ENCODE measurements around the gene SLC47A1.
"Not testable (repeated sequence)": the region's sequence is repeated elsewhere in the genome, so short reads cannot be mapped to it uniquely, and the experiment has no call there.

Gene SLC47A1

GRCh38 chr17:19555746-19556145 lies 22.1 kb downstream of the SLC47A1 start:
- no peak for DNase-seq

- DNase-seq: no peak
Measured at GRCh38 chr17:19558946-19559345, 25.3 kb downstream of the SLC47A1 start.

GRCh38 chr17:19561697-19562318 lies 28.2 kb downstream of the SLC47A1 start:
- no peak for DNase-seq

GRCh38 chr17:19565817-19566575 lies 32.3 kb downstream of the SLC47A1 start:
- DNase-seq: no peak

DNA sequence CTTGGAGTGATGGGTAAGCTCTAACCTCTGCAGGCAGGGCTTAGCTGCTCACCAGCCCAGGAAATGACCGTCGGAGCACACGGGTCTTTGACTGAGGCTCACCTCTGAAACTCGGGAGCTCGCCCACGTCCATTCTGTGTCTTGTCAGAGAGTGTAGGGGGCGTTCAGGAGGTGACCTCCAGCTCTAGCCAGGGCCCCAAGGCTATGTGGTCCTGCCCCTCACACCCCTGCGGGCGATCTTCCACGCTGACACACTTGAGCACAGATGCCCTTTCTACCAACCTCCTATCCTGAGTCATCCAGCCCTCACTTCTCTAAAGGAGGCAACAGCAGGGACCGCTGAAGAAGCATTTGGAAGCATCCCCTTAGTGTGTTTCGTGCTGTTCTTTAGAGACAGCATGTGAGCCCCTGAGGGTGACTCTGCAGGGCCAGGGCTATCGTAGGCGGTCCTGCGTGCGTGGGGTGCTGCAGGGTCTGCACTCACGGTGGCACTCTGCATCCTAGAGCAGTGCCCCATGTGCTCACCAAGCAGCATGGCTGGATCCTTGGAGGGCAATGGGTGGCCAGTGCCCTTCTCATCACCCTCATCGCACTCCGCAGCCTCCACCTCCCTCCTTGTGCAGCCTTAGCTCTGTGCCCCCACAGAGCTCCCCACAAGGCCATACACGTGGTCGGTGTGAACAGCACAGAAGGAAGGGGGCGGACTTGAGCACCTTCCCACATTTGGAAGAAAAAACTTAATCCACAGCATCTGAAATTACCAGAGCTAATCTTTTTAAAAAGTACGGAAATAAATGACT lies 33.8 kb downstream of the SLC47A1 start:
- no peak for DNase-seq

DNA sequence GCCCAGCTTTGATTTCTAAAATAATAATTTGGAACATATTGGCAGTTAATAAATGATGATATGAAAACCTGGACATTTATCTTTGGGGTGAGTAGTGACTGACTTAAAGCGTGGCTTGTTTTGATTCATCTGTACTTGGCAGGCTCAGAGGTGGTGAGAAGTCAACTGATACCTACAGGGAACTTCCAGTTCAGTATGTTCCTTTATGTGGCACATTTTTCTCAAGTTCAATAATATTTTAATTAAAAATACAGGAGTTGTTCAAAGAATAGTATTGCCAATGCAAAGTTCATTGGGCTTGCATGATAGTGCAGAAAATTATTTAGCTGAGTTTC lies 34.3 kb downstream of the SLC47A1 start:
- DNase-seq: no peak

DNA sequence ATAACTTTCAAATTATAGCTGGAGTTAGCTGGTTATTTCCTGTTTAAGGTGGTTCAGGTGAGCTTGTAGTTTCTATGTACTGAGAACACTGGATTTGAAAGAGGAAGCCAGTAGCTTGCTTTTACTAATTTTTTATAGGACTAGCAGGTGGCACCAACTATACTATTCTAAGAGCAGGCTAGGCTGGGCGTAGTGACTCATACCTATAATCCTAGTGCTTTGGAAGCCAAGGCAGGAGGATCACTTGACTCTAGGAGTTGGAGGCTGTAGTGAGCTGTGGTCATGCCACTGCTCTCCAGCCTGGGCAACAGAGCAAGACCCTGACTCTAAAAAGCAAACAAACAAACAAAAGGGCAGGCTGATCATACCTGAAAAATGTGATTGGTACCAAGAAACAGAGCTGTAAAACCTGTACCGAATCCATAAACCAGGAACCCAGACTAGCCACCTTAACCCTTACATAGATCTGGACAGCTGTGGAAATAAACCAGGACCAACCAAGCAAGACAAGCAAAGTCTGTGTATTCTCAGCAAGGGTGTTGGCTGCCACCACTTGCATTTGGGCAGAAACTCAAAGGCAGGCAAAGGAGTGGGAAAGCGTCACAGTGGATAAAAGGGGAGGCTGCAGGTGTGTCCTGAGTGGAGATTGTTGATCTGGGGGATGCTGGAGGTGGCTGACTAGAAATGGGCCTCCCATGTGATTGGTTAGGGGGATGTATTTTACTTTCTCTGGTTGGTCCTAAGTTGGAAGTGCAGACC lies 36.3 kb downstream of the SLC47A1 start:
- no peak for DNase-seq

GRCh38 chr17:19570544-19571062 lies 36.9 kb downstream of the SLC47A1 start:
- DNase-seq: no peak

- peak in 1 of 2 donors; percentile 26 for DNase-seq
Measured at GRCh38 chr17:19573075-19573474, 39.4 kb downstream of the SLC47A1 start.

DNA sequence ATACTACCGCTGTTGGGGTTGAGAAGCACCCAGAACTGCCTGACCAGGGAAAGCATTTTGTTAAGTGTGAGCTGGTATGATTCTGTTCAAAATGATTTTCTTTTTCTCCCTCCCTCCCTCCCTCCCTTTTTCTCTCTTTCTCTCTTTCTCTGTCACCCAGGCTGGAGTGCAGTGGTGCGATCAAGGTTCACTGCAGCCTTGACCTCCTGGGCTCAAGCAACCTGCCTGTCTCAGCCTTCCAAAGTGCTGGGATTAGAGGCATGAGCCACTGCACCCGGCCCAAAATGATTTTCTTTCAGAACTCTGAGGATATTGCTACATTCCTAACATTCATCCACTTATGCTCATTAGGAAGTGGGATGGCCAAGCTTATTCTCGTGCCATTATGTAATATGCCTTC lies 41.3 kb downstream of the SLC47A1 start:
- DNase-seq: no peak

DNA sequence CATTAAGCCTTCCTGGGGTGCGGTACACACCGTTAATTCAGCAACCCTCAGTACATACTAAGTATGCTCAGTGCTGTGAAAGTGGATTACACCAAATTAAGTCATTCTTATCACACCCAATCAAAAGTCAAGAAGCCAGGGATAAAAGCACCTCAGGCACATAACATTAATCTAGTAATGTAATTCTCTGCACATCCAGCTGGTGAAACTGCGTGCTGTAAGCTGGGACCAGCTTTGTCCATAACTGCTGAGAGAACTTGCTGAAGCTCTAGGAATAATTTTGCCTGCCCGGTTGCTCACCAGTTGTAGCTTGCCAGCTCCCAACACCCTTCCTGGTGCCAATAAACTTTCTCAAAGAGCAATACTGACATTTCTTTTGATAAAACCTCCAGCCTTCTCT lies 44.9 kb downstream of the SLC47A1 start:
- DNase-seq: no peak

DNA sequence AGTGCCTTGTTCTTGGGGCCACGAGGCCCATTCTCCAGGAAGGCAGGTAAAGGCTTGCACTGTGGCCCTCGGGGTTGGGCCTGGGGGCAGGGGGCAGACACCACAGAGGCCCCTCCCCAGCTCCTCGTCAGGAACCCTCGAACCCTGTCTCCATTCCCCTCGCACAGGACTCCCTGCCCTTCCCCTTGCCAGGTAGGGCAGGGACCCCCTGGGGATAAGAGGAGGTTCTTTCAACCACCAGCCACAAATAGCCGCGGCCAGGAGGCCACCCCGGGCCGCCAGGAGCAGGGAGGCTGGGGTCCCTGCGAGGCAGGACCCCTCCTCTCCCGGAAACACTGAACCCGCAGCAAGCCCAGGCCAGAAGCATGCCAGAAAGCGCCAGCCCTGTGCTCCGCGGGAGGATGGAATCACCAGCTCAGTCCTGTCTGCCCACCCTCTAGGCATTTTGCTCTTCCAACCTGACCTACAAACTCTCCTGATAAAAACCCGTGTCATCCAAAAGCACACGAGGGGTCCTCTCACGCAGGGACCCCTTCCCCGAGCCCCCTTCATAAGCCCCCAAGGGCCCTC lies 45.6 kb downstream of the SLC47A1 start:
- no peak for DNase-seq

DNA sequence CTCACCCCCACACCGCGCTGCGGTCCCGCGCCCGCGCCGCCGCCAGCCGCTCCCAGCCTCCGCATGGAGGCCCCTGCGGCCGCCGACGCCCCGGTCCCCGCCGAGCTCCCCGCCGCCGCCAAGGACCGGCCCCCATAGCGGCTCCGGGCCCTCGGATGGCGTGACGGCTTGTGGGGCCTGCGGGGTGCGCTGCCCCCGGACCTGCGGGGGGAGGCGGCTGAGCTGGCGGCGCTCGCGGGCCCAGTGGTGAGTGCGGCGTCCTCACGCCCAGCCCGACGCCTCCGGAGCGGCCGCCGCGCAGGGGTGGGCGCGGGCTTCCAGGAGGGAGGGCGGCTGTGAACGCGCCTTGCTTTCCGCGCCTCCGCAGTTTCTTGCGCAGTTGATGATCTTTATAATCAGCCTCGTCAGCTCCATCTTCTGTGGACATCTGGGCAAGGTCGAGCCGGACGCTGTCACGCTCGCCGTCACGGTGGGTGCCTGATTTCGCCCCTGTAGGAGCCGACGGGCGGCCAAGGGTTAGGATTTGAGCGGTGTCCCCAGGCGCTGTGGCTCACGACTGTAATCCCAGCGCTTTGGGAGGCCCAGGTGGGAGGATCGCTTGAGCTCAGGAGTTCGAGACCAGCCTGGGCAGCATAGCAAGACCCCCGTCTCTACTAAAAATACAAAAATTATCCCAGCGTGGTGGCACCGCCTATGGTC lies 46.4 kb downstream of the SLC47A1 start:
- no peak for DNase-seq

DNA sequence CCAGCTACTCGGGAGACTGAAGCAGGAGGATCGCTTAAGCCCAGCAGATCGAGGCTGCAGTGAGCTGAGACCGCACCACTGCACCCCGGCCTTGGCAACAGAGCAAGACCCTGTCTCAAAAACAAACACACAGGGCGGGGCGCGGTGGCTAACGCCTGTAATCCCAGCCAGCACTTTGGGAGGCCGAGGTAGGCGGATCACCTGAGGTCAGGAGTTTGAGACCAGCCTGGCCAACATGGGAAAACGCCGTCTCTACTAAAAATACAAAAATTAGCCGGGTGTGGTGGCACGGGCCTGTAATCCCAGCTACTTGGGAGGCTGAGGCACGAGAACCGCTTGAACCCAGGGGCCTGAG lies 46.9 kb downstream of the SLC47A1 start:
- DNase-seq: not testable (repeated sequence)

DNA sequence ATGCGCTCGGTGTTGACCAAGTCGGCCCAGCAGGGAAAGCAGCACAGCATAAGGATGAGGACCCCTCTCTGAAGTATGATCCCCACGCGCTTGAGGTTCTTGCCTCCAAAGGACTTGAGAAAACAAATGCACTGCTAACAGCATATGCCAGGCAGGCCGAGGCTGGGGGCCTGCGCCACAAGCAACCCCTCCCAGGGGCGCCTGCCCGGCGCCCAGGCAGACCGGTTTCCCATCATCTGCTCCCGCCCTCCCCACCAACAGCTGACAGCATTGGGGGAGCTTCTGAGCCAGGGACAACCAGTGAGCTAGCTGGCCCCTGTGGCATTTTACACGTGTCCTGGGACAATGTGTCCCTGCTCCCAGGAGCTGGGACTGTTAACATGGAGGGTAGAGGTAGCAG lies 48.5 kb downstream of the SLC47A1 start:
- DNase-seq: not testable (repeated sequence)

- DNase-seq: no peak
Measured at GRCh38 chr17:19583871-19584270, 50.2 kb downstream of the SLC47A1 start.

DNA sequence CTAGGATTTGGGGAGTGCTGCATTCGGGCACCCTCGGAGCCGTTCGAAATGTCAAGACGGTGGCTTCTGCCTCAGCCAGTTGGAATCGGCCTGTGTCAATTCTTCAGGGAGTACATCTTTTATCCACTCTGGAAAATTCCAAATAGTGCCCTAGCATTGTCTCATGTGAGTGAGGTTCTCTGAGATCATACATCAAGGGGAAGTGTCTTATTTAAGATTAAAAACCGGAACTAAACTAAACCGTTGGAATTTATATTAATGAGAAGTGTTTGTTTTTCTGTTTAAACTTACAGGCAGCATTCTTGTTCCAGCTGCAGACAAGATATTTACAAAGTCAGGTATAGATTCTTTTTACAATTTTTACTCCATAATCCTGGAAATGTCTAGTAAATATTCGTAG lies 56.8 kb downstream of the SLC47A1 start:
- peak; percentile 64 to 73 for DNase-seq

- no peak for DNase-seq
Measured at GRCh38 chr17:19590912-19591551, 57.4 kb downstream of the SLC47A1 start.

- no peak for DNase-seq
Measured at GRCh38 chr17:19592316-19592715, 58.7 kb downstream of the SLC47A1 start.

DNA sequence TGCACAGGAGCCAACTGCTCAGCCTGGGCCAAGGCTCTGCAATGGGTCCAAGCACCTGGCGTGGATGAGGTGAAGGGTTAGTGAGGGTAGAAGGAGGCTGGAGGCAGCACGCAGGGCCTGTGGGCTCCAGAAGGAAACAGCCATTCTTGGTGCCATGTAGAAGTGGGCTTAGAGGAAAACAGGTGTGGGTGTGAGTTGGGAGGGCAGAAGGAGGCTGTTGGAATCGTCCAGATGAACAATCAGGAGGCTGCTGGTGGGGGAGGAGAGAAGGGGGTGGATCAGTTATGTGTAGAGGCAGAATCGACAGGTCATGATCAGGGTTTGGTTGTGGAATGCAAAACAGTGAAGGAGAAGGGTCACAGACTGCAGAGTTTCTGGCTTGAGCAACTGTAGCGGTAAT lies 63.2 kb downstream of the SLC47A1 start:
- DNase-seq: no peak

- peak; percentile 29 to 32 for DNase-seq
Measured at GRCh38 chr17:19610311-19610710, 76.7 kb downstream of the SLC47A1 start.

DNA sequence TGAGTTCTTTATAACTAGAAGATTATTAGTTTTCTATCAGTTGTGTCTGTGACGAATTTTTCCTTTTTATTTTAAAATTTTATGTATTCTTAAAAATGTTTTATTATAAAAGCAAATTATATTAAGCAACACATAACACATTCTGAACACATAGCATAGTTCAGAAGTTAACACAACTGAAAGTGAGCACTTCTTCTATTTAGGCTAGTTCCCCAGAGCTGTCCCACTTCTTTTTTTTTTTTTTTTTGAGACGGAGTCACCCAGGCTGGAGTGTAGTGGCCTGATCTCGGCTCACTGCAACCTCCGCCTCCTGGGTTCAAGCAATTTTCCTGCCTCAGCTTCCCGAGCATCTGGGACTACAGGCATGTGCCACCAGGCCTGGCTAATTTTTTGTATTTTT lies 77.2 kb downstream of the SLC47A1 start:
- peak; percentile 53 to 72 for DNase-seq

All from inflammatory macrophage treated with lipopolysaccharide for 1 hour (primary cell).